AG08395 (cell line): Measurements from ENCODE around the gene MVK.

Experiments used
- DNase-seq: peaks from one replicate; pipeline ENCODE4 v3.0.0; 2012; ENCODE audit warnings: mixed read lengths, low spot score

MVK gene

DNA sequence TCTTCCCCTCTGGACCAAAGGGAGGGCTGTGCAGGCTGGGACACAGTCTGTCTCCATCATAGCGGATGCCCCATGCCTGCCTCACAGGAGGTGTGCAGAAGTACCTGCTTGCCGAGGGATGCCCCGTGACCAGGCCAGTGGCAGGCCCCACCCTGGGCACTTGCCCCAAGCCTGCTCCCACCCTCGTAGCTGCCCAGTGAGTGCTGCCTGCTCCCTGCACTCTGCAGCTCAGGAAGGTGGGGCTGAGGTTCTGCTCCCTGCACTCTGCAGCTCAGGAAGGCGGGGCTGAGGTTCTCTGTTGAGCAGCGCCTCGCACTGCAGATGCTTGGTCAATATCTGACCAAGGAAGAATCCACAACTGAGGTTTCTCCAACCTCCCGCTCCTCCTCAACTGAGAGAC is 7.2 kb upstream of the MVK start:
- DNase-seq: no peak

DNA sequence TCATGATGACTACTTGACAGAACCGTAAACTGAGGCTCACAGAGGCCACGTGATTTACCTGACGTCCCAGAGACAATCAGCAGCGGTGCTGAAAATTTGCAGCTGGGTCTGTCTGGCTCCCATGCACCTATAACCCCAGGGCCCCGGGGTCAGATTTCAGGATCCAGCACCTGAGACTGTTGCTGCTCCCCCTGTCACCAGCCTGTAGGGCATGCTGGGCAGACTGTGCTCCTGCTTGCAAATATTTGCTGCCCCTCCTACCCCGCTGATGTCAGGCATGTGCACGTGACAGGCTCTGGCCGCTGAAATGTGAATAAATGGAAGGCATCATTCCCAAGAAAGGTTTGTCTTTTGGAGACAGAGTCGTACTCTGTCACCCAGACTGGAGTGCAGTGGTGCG is 6.3 kb upstream of the MVK start:
- no peak for DNase-seq

DNA sequence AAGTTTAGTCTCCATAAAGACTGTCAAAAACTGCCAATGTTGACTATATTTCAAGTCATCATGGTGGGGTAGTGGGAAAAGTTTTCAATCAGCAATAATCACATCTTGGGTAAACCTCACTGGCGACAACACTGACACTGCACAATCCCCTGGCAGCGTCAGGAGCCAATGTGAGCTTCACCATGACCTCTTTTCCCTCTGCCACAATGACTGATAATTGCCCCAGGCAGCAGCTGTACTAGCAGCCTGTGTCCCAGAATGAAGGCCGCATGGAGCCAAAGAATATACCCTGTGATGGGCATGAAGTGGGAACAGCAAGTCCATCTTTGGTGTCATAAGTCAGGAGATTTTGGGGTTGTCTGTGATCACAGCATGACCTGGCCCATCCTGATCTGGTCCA is 5.6 kb upstream of the MVK start:
- no peak for DNase-seq

DNA sequence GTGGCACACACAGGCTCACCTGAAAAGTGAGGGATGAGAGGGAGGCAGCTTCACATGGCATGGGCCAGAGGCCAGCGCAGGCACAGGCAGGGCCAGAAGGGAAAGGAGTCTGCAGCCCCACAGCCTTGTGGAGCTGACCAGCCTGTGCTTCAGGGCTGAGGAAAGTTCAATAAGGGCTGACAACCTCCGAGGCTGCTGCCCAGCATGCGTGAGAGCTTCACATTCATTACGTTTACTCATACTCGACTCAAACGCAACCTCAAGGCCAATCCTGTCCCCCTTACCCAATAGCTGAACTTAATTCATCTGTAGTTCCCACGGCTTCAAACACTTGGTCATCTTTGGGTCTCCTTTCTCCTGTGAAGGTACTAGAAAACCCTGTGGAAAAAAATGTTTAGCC is 5.1 kb upstream of the MVK start:
- DNase-seq: no peak

DNA sequence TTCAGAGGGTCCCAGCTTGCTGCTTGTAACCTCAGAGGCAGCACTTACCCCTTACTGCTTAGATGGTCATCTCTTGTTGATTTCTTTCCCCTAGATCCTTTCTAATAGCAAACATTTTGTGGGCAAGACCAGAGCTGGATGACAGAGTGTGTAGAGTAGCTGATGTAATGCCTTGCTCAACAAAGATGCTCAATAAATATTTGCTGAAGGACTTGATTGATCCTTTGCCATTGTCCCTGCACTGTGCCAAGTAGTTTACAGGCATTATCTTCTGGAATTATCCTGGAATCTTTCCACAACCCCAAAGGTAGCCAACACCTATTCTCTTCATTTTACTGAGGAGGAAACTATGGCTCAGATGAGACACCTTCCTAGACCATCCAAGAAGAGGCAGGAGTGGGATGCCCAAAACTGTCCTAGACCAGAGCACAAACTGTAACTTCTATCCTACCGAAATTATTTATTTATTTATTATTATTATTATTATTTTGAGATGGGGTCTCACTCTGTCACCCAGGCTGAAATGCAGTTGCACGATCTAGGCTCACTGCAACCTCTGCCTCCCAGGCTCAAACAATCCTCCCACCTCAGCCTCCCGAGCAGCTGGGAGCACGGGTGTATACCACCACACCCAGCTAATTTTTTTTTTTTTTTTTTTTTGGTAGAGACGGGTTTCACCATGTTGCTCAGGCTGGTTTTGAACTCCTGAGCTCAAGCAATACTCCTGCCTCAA is 1.7 kb upstream of the MVK start:
- DNase-seq: no peak

DNA sequence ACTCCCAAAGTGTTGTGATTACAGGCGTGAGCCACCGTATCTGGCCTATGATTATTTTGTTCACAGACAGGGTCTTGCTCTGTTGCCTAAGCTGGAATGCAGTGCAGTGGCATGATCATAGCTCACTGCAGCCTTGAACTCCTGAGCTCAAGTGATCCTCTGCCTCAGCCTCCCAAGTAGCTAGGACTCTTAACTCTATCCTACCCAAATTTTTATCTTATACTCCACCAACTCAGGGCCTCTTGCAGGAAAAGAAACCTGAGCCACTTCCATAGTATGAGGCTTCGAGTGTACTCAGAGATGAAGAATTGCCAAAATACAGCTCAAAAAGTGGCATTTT is 1.1 kb upstream of the MVK start:
- DNase-seq: no peak

DNA sequence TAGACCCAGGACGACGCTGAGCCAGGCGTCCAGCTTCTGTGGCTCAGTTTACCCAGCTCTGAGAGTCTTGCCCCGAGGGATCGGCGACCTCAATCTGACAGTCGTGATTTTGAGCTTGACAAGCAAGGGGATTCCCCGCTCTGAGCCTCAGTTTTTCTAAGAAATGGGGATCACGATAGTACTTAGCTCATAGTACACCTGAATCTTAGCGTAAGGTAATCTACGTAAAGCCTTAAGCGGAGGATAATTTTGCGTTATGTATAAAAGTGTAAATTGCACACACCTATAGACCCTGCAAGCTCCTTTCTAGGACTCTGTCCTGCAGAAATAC is 285 bp downstream of the MVK start:
- DNase-seq: no peak

DNA sequence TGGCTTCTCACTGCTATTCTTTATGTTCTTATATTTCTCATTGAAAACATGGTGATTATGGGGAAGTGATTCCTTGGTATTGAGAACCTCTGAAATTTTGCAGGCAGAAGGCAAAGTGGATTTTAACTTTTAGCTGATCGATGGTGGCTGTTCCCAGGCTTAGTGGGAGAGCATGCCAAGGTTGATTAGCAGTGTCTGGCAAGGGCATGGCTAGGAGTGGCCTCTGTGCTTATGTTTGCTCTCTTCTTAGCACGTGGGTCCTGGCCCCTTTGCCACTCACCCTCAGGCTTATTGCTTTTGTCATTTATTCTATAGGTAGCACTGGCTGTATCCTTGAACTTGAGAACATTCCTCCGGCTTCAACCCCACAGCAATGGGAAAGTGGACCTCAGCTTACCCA is 2.1 kb downstream of the MVK start:
- DNase-seq: no peak

DNA sequence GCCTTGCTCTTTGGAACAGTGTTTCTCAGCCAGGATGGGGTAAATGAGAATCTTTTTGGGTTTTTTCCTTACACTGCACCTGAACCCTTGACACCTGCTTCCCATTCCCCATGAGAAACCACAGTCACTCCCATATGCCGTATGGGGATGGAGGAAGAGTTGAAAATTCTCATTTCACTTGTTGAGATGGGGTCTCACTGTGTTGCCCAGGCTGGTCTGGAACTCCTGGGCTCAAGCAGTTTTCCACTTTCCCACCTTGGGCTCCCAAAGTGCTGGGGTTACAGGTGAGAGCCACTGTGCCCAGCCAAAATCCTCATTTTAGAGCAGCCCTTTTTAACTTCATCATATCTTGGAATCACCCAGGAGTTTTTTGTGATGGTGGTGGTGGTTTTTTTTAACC is 3.7 kb downstream of the MVK start:
- no peak for DNase-seq

DNA sequence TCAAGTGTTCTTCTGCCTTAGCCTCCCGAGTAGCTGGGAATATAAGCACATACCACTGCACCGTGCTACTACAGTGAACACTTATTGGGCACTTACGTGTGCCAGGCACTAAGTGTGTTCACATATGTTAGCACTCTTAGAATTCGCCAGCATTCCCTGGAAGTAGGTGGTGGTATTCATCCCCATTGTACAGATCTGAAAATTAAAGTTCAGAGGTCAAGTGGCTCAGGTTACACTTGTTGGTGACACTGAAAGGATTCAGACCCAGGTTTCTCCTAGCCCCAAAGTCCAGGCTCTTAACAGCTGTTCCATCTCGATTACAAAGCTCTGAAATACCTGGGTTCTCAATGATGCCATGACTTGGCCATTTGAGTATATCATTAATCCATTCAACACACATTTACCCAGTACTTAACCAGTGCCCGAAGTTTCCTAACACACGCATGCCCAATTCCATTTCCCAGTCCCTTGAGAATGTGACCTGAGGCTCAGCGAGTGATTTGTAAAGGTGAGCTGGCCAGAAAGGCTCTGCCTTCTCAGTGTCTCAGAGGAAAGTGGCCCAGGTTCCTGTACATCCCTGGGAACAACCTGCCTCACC is 4.8 kb downstream of the MVK start:
- no peak for DNase-seq

DNA sequence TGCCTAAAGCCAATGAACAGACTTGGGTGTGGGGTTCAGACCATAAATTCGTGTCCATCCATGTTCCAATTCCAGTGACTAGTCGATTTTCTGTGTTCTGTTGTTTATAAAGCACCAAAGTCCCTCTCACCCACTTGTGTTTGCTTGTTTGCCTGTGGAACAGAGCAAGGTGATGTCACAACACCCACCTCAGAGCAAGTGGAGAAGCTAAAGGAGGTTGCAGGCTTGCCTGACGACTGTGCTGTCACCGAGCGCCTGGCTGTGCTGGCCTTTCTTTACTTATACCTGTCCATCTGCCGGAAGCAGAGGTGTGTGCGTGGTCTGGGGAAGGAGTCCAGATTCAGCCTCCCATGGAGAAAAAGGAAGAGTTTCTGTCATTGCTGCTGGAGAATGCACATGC is 6.0 kb downstream of the MVK start:
- DNase-seq: no peak

DNA sequence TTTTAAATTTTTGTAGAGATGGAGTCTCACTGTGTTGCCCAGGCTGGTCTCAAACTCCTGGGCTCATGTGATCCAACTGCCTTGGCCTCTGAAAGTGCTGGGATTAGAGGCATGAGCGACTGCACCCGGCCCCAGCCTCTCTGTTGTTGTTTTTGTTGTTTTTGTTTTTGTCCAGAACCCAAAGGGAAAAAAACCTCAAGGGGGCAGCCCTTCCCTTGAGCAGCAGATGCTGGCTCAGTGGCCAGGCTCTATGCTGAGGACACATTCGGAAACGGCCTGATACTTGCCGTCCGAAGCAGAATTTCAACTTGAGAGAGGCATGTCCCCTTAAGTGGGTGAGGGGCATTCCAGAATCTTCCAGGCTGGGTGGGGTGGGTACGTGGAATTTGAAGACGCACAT is 6.7 kb downstream of the MVK start:
- DNase-seq: no peak

DNA sequence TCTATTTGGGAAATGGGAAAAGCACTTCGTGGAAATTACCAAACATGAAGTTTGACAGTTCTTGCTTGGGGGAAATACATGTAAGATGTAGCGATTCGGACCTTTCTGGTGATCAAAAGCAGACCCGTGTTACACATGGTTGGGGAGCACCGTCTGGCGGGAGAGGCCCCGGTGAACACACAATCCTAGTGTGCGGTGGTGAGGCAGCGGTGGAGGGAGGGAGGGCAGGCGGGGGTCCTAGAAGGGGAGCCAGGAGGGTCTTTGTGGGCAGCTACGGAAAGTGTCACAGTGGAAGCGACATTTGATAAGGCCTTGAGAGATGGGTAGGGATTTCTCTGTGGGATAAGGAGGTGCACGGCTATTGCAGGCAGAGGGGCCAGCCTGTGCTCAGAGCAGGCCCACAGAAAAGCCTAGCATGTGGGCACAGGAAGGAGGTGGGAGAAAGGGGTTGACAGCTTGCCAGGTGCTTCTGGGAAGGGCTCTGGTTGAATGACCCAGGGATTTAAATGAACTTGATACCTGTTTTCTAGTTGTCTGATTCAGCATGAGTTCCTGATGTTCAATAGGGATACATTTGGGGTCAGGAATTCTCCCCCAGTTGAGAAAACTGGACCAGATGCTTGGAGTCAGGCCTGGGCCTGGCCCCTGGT is 7.2 kb downstream of the MVK start:
- DNase-seq: no peak

DNA sequence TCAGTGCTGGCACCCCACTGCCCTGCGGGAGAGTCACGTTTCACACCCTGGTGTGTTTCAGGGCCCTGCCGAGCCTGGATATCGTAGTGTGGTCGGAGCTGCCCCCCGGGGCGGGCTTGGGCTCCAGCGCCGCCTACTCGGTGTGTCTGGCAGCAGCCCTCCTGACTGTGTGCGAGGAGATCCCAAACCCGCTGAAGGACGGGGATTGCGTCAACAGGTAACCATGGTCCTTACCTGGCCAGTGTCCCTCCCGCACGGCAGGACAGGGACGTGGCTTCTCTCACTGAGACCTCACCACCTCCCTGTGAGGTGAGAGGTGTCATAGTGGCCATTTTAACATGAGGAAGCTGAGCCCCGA is 7.7 kb downstream of the MVK start:
- no peak for DNase-seq

DNA sequence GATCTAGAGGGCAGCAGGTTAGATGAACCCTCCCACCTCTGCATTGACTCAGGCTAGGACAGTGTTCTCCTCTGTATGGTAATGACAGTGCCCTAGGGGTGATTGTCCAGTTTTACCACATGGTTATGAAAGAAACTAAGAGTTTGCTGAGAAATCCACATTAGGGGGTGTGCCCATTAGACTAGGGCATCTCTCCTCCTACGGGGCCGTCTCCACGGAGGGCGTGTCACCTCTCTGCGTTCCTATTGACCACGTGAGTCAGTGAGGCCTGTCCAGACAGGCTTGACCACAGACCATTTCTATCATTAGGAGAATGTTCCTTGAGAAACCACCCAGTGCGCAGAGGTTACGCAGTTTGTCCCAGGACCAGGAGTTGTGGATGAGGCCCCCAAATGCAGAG is 8.3 kb downstream of the MVK start:
- DNase-seq: peak; percentile 30

DNA sequence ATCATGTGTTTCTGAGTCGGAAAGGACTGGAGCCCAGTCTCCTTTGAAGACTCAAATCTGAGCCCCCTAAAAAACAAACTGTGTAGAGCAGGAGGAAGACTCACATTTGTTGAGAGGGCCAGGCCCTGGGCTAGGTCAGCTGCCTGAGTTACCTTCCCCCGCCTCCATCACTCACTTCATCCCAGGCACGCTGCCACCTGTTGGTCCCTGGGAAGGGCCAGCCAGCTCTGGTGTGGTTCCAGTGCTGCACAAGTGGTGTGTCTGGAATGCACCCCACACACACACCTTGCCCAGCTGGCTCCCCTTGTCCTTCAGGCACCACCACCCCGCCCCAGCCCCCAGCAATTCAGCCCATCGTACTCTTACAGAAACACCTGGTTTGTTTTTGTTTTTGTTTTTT is 9.0 kb downstream of the MVK start:
- DNase-seq: no peak

DNA sequence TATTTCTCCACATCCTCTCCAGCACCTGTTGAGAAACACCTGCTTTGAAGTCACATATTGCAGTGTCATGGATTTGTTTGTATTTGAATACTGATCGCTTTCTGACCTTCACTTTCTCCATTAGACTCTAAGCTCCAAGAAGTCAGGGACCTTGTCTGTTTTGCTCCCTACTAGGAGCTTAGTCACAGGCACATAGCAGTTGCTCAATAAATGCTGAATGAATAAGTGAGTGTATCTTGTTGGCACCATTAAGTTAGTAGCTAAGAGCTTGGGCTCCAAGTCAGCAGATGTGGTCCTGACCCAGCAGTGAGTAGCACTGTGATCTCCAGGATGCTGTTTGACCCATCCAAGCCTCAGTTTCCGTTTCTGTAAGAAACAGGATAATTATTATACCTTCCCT is 10.1 kb downstream of the MVK start:
- DNase-seq: no peak

DNA sequence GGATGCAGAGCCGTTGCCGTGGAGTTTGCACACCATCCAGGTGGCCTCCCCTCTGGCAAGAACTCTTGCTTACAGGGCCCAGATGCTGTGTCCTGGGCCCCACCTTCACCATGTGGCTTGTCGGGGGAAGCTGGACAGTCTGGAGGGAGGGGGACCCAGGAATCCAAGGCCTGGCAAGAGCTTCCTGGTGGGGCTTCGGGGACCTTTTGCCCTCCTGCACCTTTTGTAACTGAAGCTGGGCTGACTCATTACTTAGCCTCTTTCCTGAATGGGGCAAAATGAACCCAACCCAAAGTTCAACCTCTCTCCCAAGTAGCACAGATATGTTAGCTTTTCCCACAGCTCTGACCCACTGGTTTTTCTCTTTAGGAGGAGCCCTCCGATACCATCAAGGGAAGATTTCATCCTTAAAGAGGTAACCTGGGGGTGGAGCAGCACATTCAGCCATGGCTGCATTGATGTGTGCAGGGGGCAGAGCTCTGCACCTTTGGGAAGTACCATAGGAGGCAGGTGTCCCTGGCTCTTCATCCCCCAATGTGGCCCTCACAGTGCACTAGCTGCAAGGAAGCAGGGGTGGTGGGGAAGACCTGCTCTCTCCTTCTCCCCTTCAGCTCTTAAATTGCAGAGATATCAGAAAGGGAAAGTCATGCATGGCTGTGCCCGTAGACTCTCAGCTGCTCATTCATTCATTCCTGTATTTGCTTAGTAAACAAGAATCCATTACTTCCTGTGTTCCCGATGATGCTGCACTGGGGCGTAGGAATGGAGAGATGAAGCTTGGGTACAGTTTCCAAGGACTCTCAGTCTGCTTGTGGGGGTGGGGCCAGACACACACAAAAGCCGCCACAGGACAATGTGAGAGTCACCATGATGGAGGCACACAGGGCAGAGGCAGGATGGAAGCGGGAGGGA is 13.0 kb downstream of the MVK start:
- DNase-seq: no peak

DNA sequence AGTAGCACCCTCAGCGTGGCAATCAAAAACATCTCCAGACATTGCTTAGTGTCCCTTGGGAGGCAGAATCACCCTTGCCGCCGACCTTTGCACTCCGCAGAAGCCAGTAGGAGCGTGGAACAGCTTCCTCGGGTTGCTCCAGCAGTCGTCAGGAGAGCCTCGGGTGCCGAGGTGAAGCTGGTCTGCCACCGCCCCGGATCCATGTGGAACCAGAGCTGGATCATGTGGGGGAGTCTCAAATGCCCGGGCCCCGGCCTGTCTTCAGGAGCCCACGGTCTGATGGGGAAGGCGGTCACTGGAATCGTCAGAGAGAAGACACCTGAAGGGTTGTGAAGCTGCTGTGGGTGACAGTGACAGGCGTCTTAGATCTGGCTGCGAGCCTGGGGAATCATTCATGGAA is 14.3 kb downstream of the MVK start:
- no peak for DNase-seq

DNA sequence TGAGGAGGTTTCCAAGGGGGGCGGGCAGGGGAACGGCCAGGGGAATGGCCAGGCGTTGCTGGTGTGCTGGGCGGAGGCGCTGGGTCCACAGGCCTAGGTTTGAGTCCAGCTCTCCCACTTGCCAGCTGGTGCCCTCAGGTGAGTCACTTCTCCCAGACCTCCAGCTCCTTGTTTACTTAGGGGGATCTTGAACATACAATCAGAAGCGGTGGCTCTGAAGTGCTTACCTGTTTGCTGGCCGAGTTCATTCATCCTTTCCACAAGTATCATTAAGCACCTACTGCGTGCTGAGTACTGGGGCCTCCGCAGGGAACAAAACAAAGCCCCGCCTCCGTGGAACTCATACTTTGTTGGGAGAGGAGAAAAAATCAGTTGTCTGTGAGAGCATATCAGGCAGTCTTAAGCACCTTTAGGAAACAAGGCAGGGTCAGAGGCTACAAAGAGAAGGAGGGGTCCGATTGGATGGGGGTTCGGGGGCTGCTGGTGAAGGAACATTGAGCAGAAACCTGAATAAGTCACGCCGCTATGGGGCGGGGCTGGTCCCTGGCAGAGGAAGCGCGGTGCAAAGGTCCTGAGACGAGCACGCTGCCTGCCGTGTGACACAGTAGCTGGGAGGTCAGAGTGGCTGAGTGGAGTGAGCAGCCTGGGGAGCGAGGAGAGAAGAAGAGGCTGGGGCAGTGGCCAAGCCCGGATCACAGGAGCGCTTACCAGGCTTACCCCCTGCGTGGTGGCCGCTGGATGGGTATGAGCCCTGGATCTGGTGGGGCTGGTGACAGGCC is 15.1 kb downstream of the MVK start:
- no peak for DNase-seq

DNA sequence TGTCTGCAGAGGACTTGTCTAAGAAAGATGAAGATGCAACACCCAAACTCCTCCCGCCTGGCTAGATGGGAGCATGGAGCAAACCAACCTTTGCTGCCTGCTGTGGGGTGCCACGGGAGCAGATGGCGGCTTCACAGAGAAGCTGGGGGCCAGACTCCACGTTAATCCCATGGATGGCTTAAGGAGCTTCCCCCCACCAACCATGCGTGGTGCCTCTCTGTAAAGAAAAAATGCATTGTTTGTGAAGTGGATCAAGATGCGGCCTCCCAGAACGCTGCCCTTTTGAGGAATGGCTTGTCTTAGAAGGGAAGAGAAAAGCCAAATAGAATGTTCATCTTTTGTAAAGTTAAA is 15.6 kb downstream of the MVK start:
- no peak for DNase-seq

DNA sequence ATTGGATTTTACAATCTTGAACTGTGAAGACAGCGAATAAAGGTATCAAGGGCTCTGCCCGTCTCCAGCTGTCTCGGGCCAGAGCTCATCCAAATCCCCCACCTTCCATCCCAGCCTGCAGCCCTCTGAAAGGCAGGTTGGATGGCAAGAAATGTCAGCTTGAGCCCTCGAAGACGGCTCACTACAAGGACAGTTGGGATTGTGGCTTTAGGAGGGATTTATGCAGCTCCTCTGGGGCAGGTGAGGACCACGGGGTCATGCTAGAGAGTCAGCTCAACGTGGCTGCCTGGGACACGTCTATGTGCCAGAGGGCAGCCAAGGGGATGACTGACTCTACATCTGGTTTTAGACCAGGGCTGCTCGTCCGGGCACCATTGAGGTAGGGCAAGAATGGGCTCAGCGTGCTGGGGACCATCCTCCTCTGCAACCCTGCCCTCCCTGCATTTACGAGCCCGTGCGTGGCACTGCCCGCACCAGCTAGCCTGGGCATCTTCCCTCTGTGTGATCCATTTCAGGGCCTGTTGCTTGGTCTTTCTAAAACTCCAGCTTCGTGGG is 16.2 kb downstream of the MVK start:
- DNase-seq: no peak
